ENCODE data around the gene MACROD2. TPM values are rescaled to one million over a fixed set of nuclear protein-coding genes. Genes with fewer than 3 reads are reported as not detected.

The MACROD2 gene
- polyA plus RNA-seq, 2 of the 4 experiments (the other 2 are of a cell fraction) = 0.96 to 1.3 TPM

GRCh38 chr20:14859627-14860026 is 864.3 kb downstream of the MACROD2 start:
- ATAC-seq = no peak
- no peak for TF ChIP-seq RAD21 (conservative IDR thresholded peaks at IDR 0.05 in 1 of 2, IDR thresholded peaks at IDR 0.05 in 1 of 2)
- FAIRE-seq = no peak
- Histone ChIP-seq H3K27ac (peak overlapping the region; percentile 52 to 64; a peak in 4 of 6 replicates), H3K9me3 (no peaks in the 10 kb centered on the region), H3K4me3 (no peak overlapping the region), H3K4me1 (peaks cover 16% of the 10 kb centered on the region), H3K4me2 (no peak overlapping the region; the same call in 2 of the 3 replicates)
- ChIA-PET POLR2A (no interaction called here), CTCF (no interaction called here)
- DNase-seq (ENCODE audit: low read depth in 1 of 2, low spot score in 1 of 2) = no peak

GRCh38 chr20:14860410-14860814 is 865.1 kb downstream of the MACROD2 start:
- Histone ChIP-seq H3K4me3 (no peak overlapping the region), H3K9me3 (no peaks in the 10 kb centered on the region), H3K4me1 (peaks cover 22% of the 10 kb centered on the region), H3K27ac (peak overlapping the region; percentile 52 to 64), H3K4me2 (peak overlapping the region; percentile 52)
- FAIRE-seq (peak; percentile 51), ATAC-seq (peak; percentile 75 to 84), DNase-seq (ENCODE audit: low read depth in 1 of 2, low spot score in 1 of 2) (peak; percentile 28 to 69)
- no peak for TF ChIP-seq MAZ (IDR thresholded peaks at IDR 0.05; ENCODE audit: borderline replicate concordance, low read depth, low read length)
- TF ChIP-seq FOSB (CRISPR knock-in tag; IDR thresholded peaks at IDR 0.05) = no peak
- no peak for TF ChIP-seq KDM1A (IDR thresholded peaks at IDR 0.05; ENCODE audit: low read depth)
- TF ChIP-seq HOXA7 (CRISPR knock-in tag; IDR thresholded peaks at IDR 0.05) = no peak
- TF ChIP-seq, protein P1, sequence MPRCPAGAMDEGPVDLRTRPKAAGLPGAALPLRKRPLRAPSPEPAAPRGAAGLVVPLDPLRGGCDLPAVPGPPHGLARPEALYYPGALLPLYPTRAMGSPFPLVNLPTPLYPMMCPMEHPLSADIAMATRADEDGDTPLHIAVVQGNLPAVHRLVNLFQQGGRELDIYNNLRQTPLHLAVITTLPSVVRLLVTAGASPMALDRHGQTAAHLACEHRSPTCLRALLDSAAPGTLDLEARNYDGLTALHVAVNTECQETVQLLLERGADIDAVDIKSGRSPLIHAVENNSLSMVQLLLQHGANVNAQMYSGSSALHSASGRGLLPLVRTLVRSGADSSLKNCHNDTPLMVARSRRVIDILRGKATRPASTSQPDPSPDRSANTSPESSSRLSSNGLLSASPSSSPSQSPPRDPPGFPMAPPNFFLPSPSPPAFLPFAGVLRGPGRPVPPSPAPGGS (IDR thresholded peaks at IDR 0.05) = no peak
- TF ChIP-seq TP53 (CRISPR knock-in tag; IDR thresholded peaks at IDR 0.05) = no peak
- TF ChIP-seq CEBPB (IDR thresholded peaks at IDR 0.05) = no peak
- no peak for TF ChIP-seq FOXS1 (CRISPR knock-in tag; IDR thresholded peaks at IDR 0.05)
- TF ChIP-seq RAD21 (conservative IDR thresholded peaks at IDR 0.05 in 1 of 2, IDR thresholded peaks at IDR 0.05 in 1 of 2) = peak in 1 of 2 experiments; percentile 41; a peak in 2 of 5 replicates
- peak in 1 of 2 experiments; percentile 46; a peak in 2 of 5 replicates for TF ChIP-seq EP300 (IDR thresholded peaks at IDR 0.05)
- no peak for TF ChIP-seq POLR2AphosphoS2 (conservative IDR thresholded peaks at IDR 0.05; ENCODE audit: low read length)
- TF ChIP-seq SMC3 (IDR thresholded peaks at IDR 0.05) = peak; percentile 32; the same call in 1 of the 3 replicates
- no peak for TF ChIP-seq POLR2A (IDR thresholded peaks at IDR 0.05; ENCODE audit: low read length)
- TF ChIP-seq GATA3 (IDR thresholded peaks at IDR 0.05; ENCODE audit: borderline replicate concordance) = peak; percentile 38; the same call in 1 of the 2 replicates
- no peak for TF ChIP-seq HEYL (CRISPR knock-in tag; IDR thresholded peaks at IDR 0.05)
- no peak for TF ChIP-seq PHF8 (IDR thresholded peaks at IDR 0.05; ENCODE audit: borderline replicate concordance, low read depth)
- 0 out of 5 replicates have a peak, but pooled peaks of 1 of the 2 experiments have one; percentile 29 for TF ChIP-seq JUN (IDR thresholded peaks at IDR 0.05)
- ChIA-PET POLR2A (no interaction called here), CTCF (no interaction called here)
- WGBS (ENCODE audit: missing lambda C conversion rate) = 13% methylated on average over 4 of the region's 4 CpGs

- TF ChIP-seq CHD2 (IDR thresholded peaks at IDR 0.05; ENCODE audit: low read length, partially characterized antibody) = no peak
- TF ChIP-seq CEBPB (IDR thresholded peaks at IDR 0.05) = no peak
- no peak for TF ChIP-seq JUNB (IDR thresholded peaks at IDR 0.05)
- no peak for TF ChIP-seq POLR2A (IDR thresholded peaks at IDR 0.05; ENCODE audit: low read length)
- TF ChIP-seq MAFK (IDR thresholded peaks at IDR 0.05; ENCODE audit: partially characterized antibody) = no peak
- TF ChIP-seq NR3C1 (IDR thresholded peaks at IDR 0.05) = no peak
- TF ChIP-seq RAD21 (conservative IDR thresholded peaks at IDR 0.05 in 1 of 2, IDR thresholded peaks at IDR 0.05 in 1 of 2) = no peak
- no peak for TF ChIP-seq HES2 (IDR thresholded peaks at IDR 0.05)
- no peak for TF ChIP-seq HOXB5 (CRISPR knock-in tag; IDR thresholded peaks at IDR 0.05)
- TF ChIP-seq NPAS2 (CRISPR knock-in tag; IDR thresholded peaks at IDR 0.05; ENCODE audit: borderline replicate concordance) = no peak
- TF ChIP-seq GATA3 (IDR thresholded peaks at IDR 0.05; ENCODE audit: borderline replicate concordance) = no peak
- no peak for TF ChIP-seq FOSB (CRISPR knock-in tag; IDR thresholded peaks at IDR 0.05)
- no peak for TF ChIP-seq EHF (CRISPR knock-in tag; IDR thresholded peaks at IDR 0.05)
- no peak for TF ChIP-seq NFE2L2 (conservative IDR thresholded peaks at IDR 0.05; ENCODE audit: low read length)
- TF ChIP-seq ELK1 (IDR thresholded peaks at IDR 0.05; ENCODE audit: low read depth, low read length) = no peak
- TF ChIP-seq PHF8 (IDR thresholded peaks at IDR 0.05; ENCODE audit: borderline replicate concordance, low read depth) = no peak
- FAIRE-seq (no peak), DNase-seq (ENCODE audit: low read depth in 1 of 2, low spot score in 1 of 2) (no peak), ATAC-seq (peak; percentile 16 to 43; a peak in 4 of 6 replicates)
- Histone ChIP-seq H3K27ac (peak overlapping the region; percentile 52 to 64; a peak in 5 of 6 replicates), H3K4me1 (peaks cover 27% of the 10 kb centered on the region), H3K4me2 (peak overlapping the region; percentile 52), H3K4me3 (no peak overlapping the region), H3K9me3 (no peaks in the 10 kb centered on the region)
- CTCF ChIA-PET = no interaction called here
- POLR2A ChIA-PET = no interaction called here
- WGBS (ENCODE audit: missing lambda C conversion rate) = 89% methylated on average over 4 of the region's 4 CpGs
These were observed 865.8 kb downstream of the MACROD2 start for GRCh38 chr20:14861028-14861699.

All from A549 (cell line).